Lung (tissue), 12 donors: ENCODE results near the gene LMF1. TPM values are rescaled to one million over a fixed set of nuclear protein-coding genes. Genes with fewer than 3 reads are reported as not detected.

ENCODE experiments used
- ATAC-seq: fragments of 200-7000 bp; cut with Tn5 transposase; one replicate; pipeline ENCODE4 v1.9.1; 2020; ENCODE audit warnings: moderate number of reproducible peaks; ENCODE audit not compliant: insufficient read depth, low FRiP score
- DNase-seq, 3 donors: peaks; one replicate each; pipeline ENCODE4 v3.0.0-alpha.2; 2013 to 2017
- H3K27ac ChIP-seq, 2 donors: one replicate each; pipeline ENCODE4 v1.5.1; 2013; ENCODE audit warnings: mild to moderate bottlenecking in 2 of 2, moderate library complexity in 2 of 2, control low read depth in 1 of 2, inconsistent platforms in 1 of 2, low read depth in 1 of 2, low read length in 1 of 2
- H3K27me3 ChIP-seq, 3 donors: one replicate each; pipeline ENCODE4 v1.5.1; 2013; ENCODE audit warnings: low read length in 2 of 3; ENCODE audit not compliant: control insufficient read depth in 3 of 3, insufficient read depth in 3 of 3
- H3K36me3 ChIP-seq, 4 donors: one replicate each; pipeline ENCODE4 v1.5.1; 2013; ENCODE audit warnings: low read length in 4 of 4, mild to moderate bottlenecking in 1 of 4, moderate library complexity in 1 of 4; ENCODE audit not compliant: control insufficient read depth in 4 of 4, insufficient read depth in 4 of 4
- H3K4me1 ChIP-seq, 5 donors: one replicate each; pipeline ENCODE4 v1.5.1; 2013; ENCODE audit warnings: low read length in 5 of 5, mild to moderate bottlenecking in 2 of 5, moderate library complexity in 1 of 5; ENCODE audit not compliant: control insufficient read depth in 5 of 5, insufficient read depth in 5 of 5
- H3K4me3 ChIP-seq: one replicate; pipeline ENCODE4 v1.5.1; 2013; ENCODE audit warnings: mild to moderate bottlenecking, control low read depth, moderate library complexity
- H3K9ac ChIP-seq, 2 donors: one replicate each; pipeline ENCODE4 v1.5.1; 2013; ENCODE audit warnings: low read length in 2 of 2, control low read depth in 1 of 2; ENCODE audit not compliant: insufficient read depth in 1 of 2
- H3K9me3 ChIP-seq, 4 donors: one replicate each; pipeline ENCODE4 v1.5.1; 2013; ENCODE audit warnings: low read length in 3 of 4, mild to moderate bottlenecking in 1 of 4, moderate library complexity in 1 of 4; ENCODE audit not compliant: control insufficient read depth in 4 of 4, insufficient read depth in 3 of 4
- WGBS, 2 donors: extraction: QIAGEN DNeasy Blood & Tissue Kit; methylation state at CpG; one replicate each; pipeline ENCODE4 v1.1.7; 2013; 5-methylcytosine and 5-hydroxymethylcytosine counted together
- polyA plus RNA-seq, 2 donors: library from polyadenylated mRNA; stranded (reverse); fragments of 200-250 nt; gene quantifications; one replicate each; pipeline ENCODE4 v1.2.1, GENCODE V29; 2013
- total RNA-seq, 2 donors: library from RNA; depleted of rRNA in 1 of 2; stranded (reverse); fragments of >200 nt in 1 of 2; gene quantifications; one replicate each; pipeline ENCODE4 v1.2.1, GENCODE V29; 2014 to 2021
- TF ChIP-seq, protein P1 (sequence below): IDR thresholded peaks from 2 replicates; pipeline ENCODE4 v1.5.1; 2012; ENCODE audit warnings: mild to moderate bottlenecking; ENCODE audit errors: control extremely low read depth, extremely low read depth
- donor health status: control.
- donor health status: control.
- donor health status: Bipolar disorder and iron deficiency.
- donor health status: healthy.
- donor health status: DM: yes; HTN: yes; CAD: no.

Gene LMF1
- total and polyA plus RNA-seq, 4 donors = 9.1 to 23.7 (median 20.6) TPM

DNA sequence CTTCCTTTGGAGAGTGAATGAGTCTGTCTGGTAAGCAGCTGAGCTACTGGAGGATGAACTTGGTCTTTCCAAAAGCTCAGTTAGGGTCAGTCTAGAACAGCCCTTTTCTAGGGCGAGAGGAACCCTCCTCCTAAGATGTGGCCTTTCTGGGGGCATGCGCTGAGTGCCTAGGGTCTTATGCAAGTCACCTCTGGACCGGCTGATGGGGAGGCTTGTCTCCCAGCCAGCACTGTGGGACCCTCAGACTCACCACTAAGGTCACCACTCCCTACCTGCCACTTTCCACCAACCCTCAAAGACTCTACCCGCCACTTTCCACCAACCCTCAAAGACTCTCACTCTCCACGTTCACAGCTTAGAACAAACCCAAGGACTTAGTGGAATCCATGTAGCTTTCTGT lies 26.8 kb downstream of the LMF1 start:
- Histone ChIP-seq H3K27ac (no peak overlapping the region), H3K9ac (no peak overlapping the region), H3K4me1 (no peaks in the 10 kb centered on the region), H3K4me3 (no peak overlapping the region), H3K9me3 (peaks cover 0 to 14% (median 5%) of the 10 kb centered on the region in 4 donors), H3K36me3 (peaks cover 0 to 19% (median 16%) of the 10 kb centered on the region in 4 donors), H3K27me3 (no peaks in the 10 kb centered on the region)
- DNase-seq (no peak), ATAC-seq (no peak)
- WGBS, 2 donors = 95 to 96% methylated on average over 5 of the region's 5 CpGs
- TF ChIP-seq, protein P1, sequence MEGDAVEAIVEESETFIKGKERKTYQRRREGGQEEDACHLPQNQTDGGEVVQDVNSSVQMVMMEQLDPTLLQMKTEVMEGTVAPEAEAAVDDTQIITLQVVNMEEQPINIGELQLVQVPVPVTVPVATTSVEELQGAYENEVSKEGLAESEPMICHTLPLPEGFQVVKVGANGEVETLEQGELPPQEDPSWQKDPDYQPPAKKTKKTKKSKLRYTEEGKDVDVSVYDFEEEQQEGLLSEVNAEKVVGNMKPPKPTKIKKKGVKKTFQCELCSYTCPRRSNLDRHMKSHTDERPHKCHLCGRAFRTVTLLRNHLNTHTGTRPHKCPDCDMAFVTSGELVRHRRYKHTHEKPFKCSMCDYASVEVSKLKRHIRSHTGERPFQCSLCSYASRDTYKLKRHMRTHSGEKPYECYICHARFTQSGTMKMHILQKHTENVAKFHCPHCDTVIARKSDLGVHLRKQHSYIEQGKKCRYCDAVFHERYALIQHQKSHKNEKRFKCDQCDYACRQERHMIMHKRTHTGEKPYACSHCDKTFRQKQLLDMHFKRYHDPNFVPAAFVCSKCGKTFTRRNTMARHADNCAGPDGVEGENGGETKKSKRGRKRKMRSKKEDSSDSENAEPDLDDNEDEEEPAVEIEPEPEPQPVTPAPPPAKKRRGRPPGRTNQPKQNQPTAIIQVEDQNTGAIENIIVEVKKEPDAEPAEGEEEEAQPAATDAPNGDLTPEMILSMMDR = no peak

GRCh38 chr16:942436-943060 lies 28.2 kb downstream of the LMF1 start:
- H3K27me3 ChIP-seq = no peaks in the 10 kb centered on the region
- H3K36me3 ChIP-seq = peaks cover 0 to 19% (median 16%) of the 10 kb centered on the region in 4 donors
- no peaks in the 10 kb centered on the region for H3K4me1 ChIP-seq
- TF ChIP-seq, protein P1 = no peak
- peaks cover 0 to 14% (median 5%) of the 10 kb centered on the region in 4 donors for H3K9me3 ChIP-seq
- ATAC-seq (no peak), DNase-seq (no peak)
- H3K4me3 ChIP-seq = no peak overlapping the region
- 88 to 93% methylated on average over 4 of the region's 4 CpGs for WGBS, 2 donors
- H3K9ac ChIP-seq = no peak overlapping the region
- no peak overlapping the region for H3K27ac ChIP-seq

GRCh38 chr16:939941-940340 lies 30.8 kb downstream of the LMF1 start:
- peaks cover 0 to 10% (median 8%) of the 10 kb centered on the region in 4 donors for H3K36me3 ChIP-seq
- WGBS, 2 donors = 94 to 95% methylated on average over 16 to 17 of the region's 17 CpGs
- peaks cover 0 to 14% (median 5%) of the 10 kb centered on the region in 4 donors for H3K9me3 ChIP-seq
- DNase-seq (no peak), ATAC-seq (no peak)
- H3K9ac ChIP-seq = no peak overlapping the region
- no peak overlapping the region for H3K4me3 ChIP-seq
- H3K27me3 ChIP-seq = no peaks in the 10 kb centered on the region
- no peaks in the 10 kb centered on the region for H3K4me1 ChIP-seq
- no peak overlapping the region for H3K27ac ChIP-seq
- TF ChIP-seq, protein P1 = no peak
